H1 (cell line): Measurements from ENCODE around the gene USP16. TPM values are rescaled to one million over a fixed set of nuclear protein-coding genes. Genes with fewer than 3 reads are reported as not detected.

Experiments
- CTCF ChIA-PET: fragments of 300-600 bp; sonication (Branson Sonifier 250); formaldehyde crosslinking; loops from one replicate; lab custom pipeline; 2021; ENCODE audit not compliant: partially characterized antibody; lab: Charles Lee
- POLR2A ChIA-PET: fragments of 300-600 bp; sonication (Branson Sonifier 250); formaldehyde crosslinking; loops from one replicate; lab custom pipeline; 2021; ENCODE audit warnings: inconsistent platforms; ENCODE audit not compliant: partially characterized antibody; lab: Charles Lee
- DNase-seq, 2 experiments: peaks; one replicate each; pipeline versions ENCODE4 v3.0.0 to v3.0.0-alpha.2; 2010 to 2022; ENCODE audit warnings: low spot score in 2 of 2, low read depth in 1 of 2, mixed read lengths in 1 of 2
- FAIRE-seq: peaks from 2 replicates; lab custom pipeline; 2011; peaks lifted over from hg19 to GRCh38; lab: Jason Lieb, UNC
- H2AFZ ChIP-seq: 2 replicates; pipeline ENCODE4 v1.8.1; 2012; ENCODE audit warnings: low read length, inconsistent platforms
- H2AK5ac ChIP-seq: 2 replicates; pipeline ENCODE4 v1.6.1; 2013; ENCODE audit warnings: low read depth, low read length
- H2BK120ac ChIP-seq: replicated peaks from 2 replicates; pipeline ENCODE3; 2013; ENCODE audit warnings: low read depth, low read length, inconsistent platforms
- H2BK12ac ChIP-seq: 2 replicates; pipeline ENCODE4 v1.6.1; 2013; ENCODE audit warnings: low read depth, low read length
- H2BK15ac ChIP-seq: 2 replicates; pipeline ENCODE4 v1.6.1; 2013; ENCODE audit warnings: low read length
- H2BK20ac ChIP-seq: 2 replicates; pipeline ENCODE4 v1.6.1; 2013; ENCODE audit warnings: low read length
- H2BK5ac ChIP-seq: 2 replicates; pipeline ENCODE4 v1.6.1; 2013; ENCODE audit warnings: low read depth, low read length
- H3K14ac ChIP-seq: 2 replicates; pipeline ENCODE4 v1.6.1; 2013; ENCODE audit warnings: inconsistent platforms; ENCODE audit not compliant: insufficient read length
- H3K18ac ChIP-seq: 2 replicates; pipeline ENCODE4 v1.6.1; 2013; ENCODE audit warnings: low read length; ENCODE audit errors: extremely low read depth
- H3K23ac ChIP-seq: 2 replicates; pipeline ENCODE4 v1.6.1; 2013; ENCODE audit warnings: inconsistent platforms; ENCODE audit not compliant: insufficient read length
- H3K23me2 ChIP-seq: 2 replicates; pipeline ENCODE4 v1.6.1; 2013; ENCODE audit warnings: low read depth, low read length
- H3K27ac ChIP-seq: 2 replicates; pipeline ENCODE4 v1.6.1; 2011; ENCODE audit warnings: low read depth, low read length, inconsistent platforms
- H3K27me3 ChIP-seq, 4 experiments: replicated peaks in 1 of 4; 1 replicate in 1 of 4; 2 replicates in 3 of 4; pipeline versions ENCODE4 v1.6.1 to v1.8.1; 2011 to 2013; ENCODE audit warnings: low read length in 3 of 4, mild to moderate bottlenecking in 3 of 4, inconsistent platforms in 2 of 4, mixed read lengths in 2 of 4, moderate library complexity in 1 of 4; ENCODE audit not compliant: control insufficient read depth in 3 of 4, insufficient read depth in 3 of 4; ENCODE audit errors: extremely low read depth in 1 of 4
- H3K36me3 ChIP-seq, 4 experiments: 2 replicates each; pipeline versions ENCODE4 v1.6.1 to v1.8.1; 2011 to 2013; ENCODE audit warnings: mild to moderate bottlenecking in 4 of 4, low read length in 3 of 4, moderate library complexity in 2 of 4, control low read depth in 1 of 4, inconsistent platforms in 1 of 4; ENCODE audit not compliant: insufficient read depth in 4 of 4, control insufficient read depth in 2 of 4
- H3K4ac ChIP-seq: replicated peaks from 2 replicates; pipeline ENCODE3; 2013; ENCODE audit warnings: low read length, low read depth, mixed read lengths, inconsistent platforms; ENCODE audit not compliant: insufficient read length
- H3K4me1 ChIP-seq, 4 experiments: replicated peaks in 1 of 4; 1 replicate in 1 of 4; 2 replicates in 3 of 4; pipeline versions ENCODE4 v1.6.1 to v1.8.1; 2011 to 2013; ENCODE audit warnings: low read length in 3 of 4, inconsistent platforms in 2 of 4, mixed read lengths in 1 of 4; ENCODE audit not compliant: insufficient read depth in 4 of 4, control insufficient read depth in 3 of 4
- H3K4me2 ChIP-seq, 2 experiments: 2 replicates each; pipeline versions ENCODE4 v1.6.1 to v1.8.1; 2011 to 2013; ENCODE audit warnings: low read depth in 2 of 2, low read length in 2 of 2, control low read depth in 1 of 2, inconsistent platforms in 1 of 2, mild to moderate bottlenecking in 1 of 2; ENCODE audit not compliant: insufficient read depth in 1 of 2
- H3K4me3 ChIP-seq, 4 experiments: fragments of 200-600, 300-600 bp in 1 of 4; sonication (generic), shearing (Covaris generic), sonication (Bioruptor Twin) in 1 of 4; 2 replicates each; pipeline versions ENCODE4 v1.5.1 to v1.8.1; 2011 to 2016; ENCODE audit warnings: low read length in 4 of 4, low read depth in 3 of 4, control low read depth in 2 of 4, inconsistent platforms in 2 of 4, mild to moderate bottlenecking in 2 of 4, mixed read lengths in 1 of 4, moderate library complexity in 1 of 4; ENCODE audit not compliant: insufficient read depth in 2 of 4; ENCODE audit errors: extremely low read depth in 1 of 4
- H3K56ac ChIP-seq: replicated peaks from 2 replicates; pipeline ENCODE3; 2013; ENCODE audit warnings: low read depth, mild to moderate bottlenecking, mixed read lengths, low read length, inconsistent platforms; ENCODE audit not compliant: insufficient read length
- H3K79me1 ChIP-seq: 2 replicates; pipeline ENCODE4 v1.6.1; 2013; ENCODE audit warnings: low read depth, low read length, control low read depth
- H3K79me2 ChIP-seq, 2 experiments: 2 replicates each; pipeline versions ENCODE4 v1.6.1 to v1.8.1; 2012 to 2013; ENCODE audit warnings: low read length in 2 of 2, mild to moderate bottlenecking in 2 of 2, inconsistent platforms in 1 of 2; ENCODE audit not compliant: insufficient read depth in 2 of 2, control insufficient read depth in 1 of 2
- H3K9ac ChIP-seq, 4 experiments: replicated peaks in 1 of 4; 1 replicate in 1 of 4; 2 replicates in 3 of 4; pipeline versions ENCODE4 v1.6.1 to v1.8.1; 2011 to 2013; ENCODE audit warnings: low read depth in 3 of 4, low read length in 3 of 4, control low read depth in 2 of 4, mild to moderate bottlenecking in 2 of 4, moderate library complexity in 2 of 4, inconsistent platforms in 1 of 4; ENCODE audit errors: extremely low read depth in 1 of 4
- H3K9me3 ChIP-seq, 2 experiments: 2 replicates each; pipeline versions ENCODE4 v1.6.1 to v1.8.1; 2012 to 2013; ENCODE audit warnings: mild to moderate bottlenecking in 2 of 2, moderate library complexity in 2 of 2, control low read depth in 1 of 2, inconsistent platforms in 1 of 2, low read depth in 1 of 2, low read length in 1 of 2, mixed read lengths in 1 of 2; ENCODE audit not compliant: insufficient read depth in 2 of 2
- H4K20me1 ChIP-seq, 2 experiments: replicated peaks in 1 of 2; 2 replicates each; pipeline versions ENCODE3 to v1.8.1; 2011 to 2013; ENCODE audit warnings: inconsistent platforms in 2 of 2, low read length in 2 of 2, mild to moderate bottlenecking in 1 of 2; ENCODE audit not compliant: insufficient read depth in 2 of 2, control insufficient read depth in 1 of 2
- H4K5ac ChIP-seq: 2 replicates; pipeline ENCODE4 v1.6.1; 2013; ENCODE audit warnings: low read length, low read depth, mixed read lengths, inconsistent platforms; ENCODE audit not compliant: insufficient read length
- H4K8ac ChIP-seq: 2 replicates; pipeline ENCODE4 v1.8.0; 2013; ENCODE audit warnings: mild to moderate bottlenecking, moderate library complexity, low read length, inconsistent platforms; ENCODE audit not compliant: insufficient read depth; ENCODE audit errors: extremely low read depth
- H4K91ac ChIP-seq: replicated peaks from 2 replicates; pipeline ENCODE3; 2013; ENCODE audit warnings: low read length, mixed read lengths, inconsistent platforms; ENCODE audit not compliant: insufficient read length
- CBX8 ChIP-seq: fragments of 300-800, 300-1000 bp; sonication (generic); IDR thresholded peaks from 2 replicates; pipeline ENCODE4 v1.7.1; 2016; ENCODE audit warnings: low read depth, low read length, borderline replicate concordance
- CEBPB ChIP-seq: IDR thresholded peaks from 2 replicates; pipeline ENCODE4 v1.6.1; 2012; ENCODE audit warnings: low read depth, low read length
- CHD2 ChIP-seq: IDR thresholded peaks from 2 replicates; pipeline ENCODE4 v1.6.1; 2012; ENCODE audit warnings: low read length, improper control_type of control experiment
- CTBP2 ChIP-seq: IDR thresholded peaks from 2 replicates; pipeline ENCODE4 v1.7.0; 2011; ENCODE audit warnings: borderline replicate concordance, mild to moderate bottlenecking, moderate library complexity, mixed read lengths, low read length; ENCODE audit not compliant: insufficient read depth, insufficient read length
- JUND ChIP-seq: IDR thresholded peaks from 2 replicates; pipeline ENCODE4 v1.6.1; 2011; ENCODE audit warnings: mild to moderate bottlenecking, improper control_type of control experiment, low read length
- NANOG ChIP-seq: IDR thresholded peaks from 2 replicates; pipeline ENCODE4 v1.6.1; 2011; ENCODE audit warnings: low read length, low read depth, mild to moderate bottlenecking, inconsistent platforms; ENCODE audit not compliant: insufficient read depth, poor library complexity, severe bottlenecking
- POLR2A ChIP-seq, 2 experiments: IDR thresholded peaks; 1 replicate in 1 of 2; 2 replicates in 1 of 2; pipeline ENCODE4 v1.6.1; 2011; ENCODE audit warnings: low read depth in 2 of 2, low read length in 2 of 2, mild to moderate bottlenecking in 2 of 2; ENCODE audit errors: control extremely low read depth in 1 of 2
- POU5F1 ChIP-seq: IDR thresholded peaks from 2 replicates; pipeline ENCODE4 v1.6.1; 2011; ENCODE audit warnings: low read depth, mild to moderate bottlenecking, low read length, moderate library complexity
- SP2 ChIP-seq: IDR thresholded peaks from 2 replicates; pipeline ENCODE4 v1.6.1; 2012; ENCODE audit warnings: mild to moderate bottlenecking, low read length, inconsistent platforms
- WGBS, 2 experiments: shearing (Covaris generic) in 1 of 2; methylation state at CpG; one replicate each; pipeline versions ENCODE4 v1.1.6 to v1.1.7; 2013 to 2015; ENCODE audit warnings: low lambda C conversion rate in 2 of 2, mixed read lengths in 2 of 2, inconsistent platforms in 1 of 2, low coverage in 1 of 2, missing lambda C conversion rate in 1 of 2; ENCODE audit not compliant: insufficient replicate concordance in 2 of 2, insufficient coverage in 1 of 2, insufficient read length in 1 of 2; ENCODE audit errors: extremely low coverage in 1 of 2, missing lambda C conversion rate in 1 of 2; 5-methylcytosine and 5-hydroxymethylcytosine counted together
- polyA plus RNA-seq, 7 experiments: library from polyadenylated mRNA; depleted of rRNA in 3 of 7; stranded (reverse) in 5 of 7; unstranded in 2 of 7; fragments of >200 nt in 5 of 7; fragments of 200-250 nt in 2 of 7; gene quantifications; 1 replicate in 5 of 7; 2 replicates in 1 of 7; 4 replicates in 1 of 7; pipeline versions ENCODE4 v1.2.1 to v1.2.3, GENCODE V29; 2011 to 2013; ENCODE audit warnings: missing spikeins in 2 of 7, mixed read lengths in 2 of 7
- total RNA-seq: library from RNA; stranded (reverse); fragmentation: NEBNext Ultra II Directional; extraction: Animal tissue kit (Norgen Biotek cat#: 25700); gene quantifications from 2 replicates; pipeline ENCODE4 v1.2.1, GENCODE V29; 2021

USP16 gene
- total and polyA plus RNA-seq, 2 of the 8 experiments (the other 6 are each of a cell fraction or from before 2014, with no cell fraction given): 3.4 to 19.1 TPM

DNA sequence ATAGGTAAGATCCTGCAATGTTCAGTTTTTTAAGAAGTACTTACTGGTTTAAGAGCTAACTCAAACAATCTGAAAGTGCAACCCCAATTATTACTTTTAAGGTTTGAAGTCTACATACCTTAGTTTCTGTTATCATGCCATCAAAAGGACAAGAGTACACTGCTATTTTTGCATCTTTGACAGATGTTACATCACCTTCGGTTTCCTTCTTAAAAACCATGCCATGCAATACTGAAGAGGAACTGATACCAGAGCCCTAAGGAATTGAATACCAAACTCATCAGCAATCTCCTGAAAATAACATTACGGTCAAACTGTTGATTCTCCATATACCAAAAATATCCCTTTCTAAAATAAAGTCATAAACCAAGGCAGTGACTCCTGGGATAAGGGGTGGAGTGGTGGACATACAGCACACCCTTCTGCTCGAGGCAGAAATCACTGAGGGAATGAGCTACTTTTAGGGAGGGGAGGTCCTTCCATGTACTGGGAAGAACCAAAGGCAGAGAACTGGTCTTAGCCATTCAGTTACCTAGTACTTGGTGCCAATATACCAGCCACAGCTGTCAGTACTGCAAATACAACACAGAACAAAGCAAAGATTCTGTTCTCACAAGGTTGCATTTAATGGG, 40.5 kb downstream of the USP16 start:
- Histone ChIP-seq H3K4me3 (no peak overlapping the region), H3K27ac (no peak overlapping the region), H3K27me3 (no peaks in the 10 kb centered on the region), H3K18ac (no peak overlapping the region), H2BK20ac (no peak overlapping the region), H4K5ac (no peak overlapping the region), H2BK120ac (no peak overlapping the region), H2AK5ac (no peak overlapping the region), H2BK5ac (no peak overlapping the region), H2BK12ac (no peak overlapping the region), H4K20me1 (peaks cover 4 to 6% of the 10 kb centered on the region in 2 experiments), H3K4ac (no peak overlapping the region), H4K91ac (no peak overlapping the region), H3K14ac (no peak overlapping the region), H3K36me3 (peaks cover 36 to 100% (median 81%) of the 10 kb centered on the region in 4 experiments), H3K4me1 (no peaks in the 10 kb centered on the region), H3K79me2 (peaks cover 0 to 23% of the 10 kb centered on the region in 2 experiments; a peak in 2 of 4 replicates), H3K23ac (no peak overlapping the region), H3K23me2 (no peaks in the 10 kb centered on the region), H2AFZ (no peak overlapping the region), H3K9me3 (no peaks in the 10 kb centered on the region), H3K56ac (no peak overlapping the region), H2BK15ac (no peak overlapping the region), H4K8ac (no peak overlapping the region), H3K4me2 (no peak overlapping the region), H3K79me1 (no peaks in the 10 kb centered on the region), H3K9ac (no peak overlapping the region)
- FAIRE-seq: no peak
- no peak for DNase-seq
- WGBS, 2 experiments: 97% methylated on average over 3 of the region's 3 CpGs; no CpG with 5 or more reads in 1 of the 2 experiments
- no peak for TF ChIP-seq POLR2A (IDR thresholded peaks at IDR 0.05; ENCODE audit: control extremely low read depth in 1 of 2, low read depth in 2 of 2, low read length in 2 of 2)
- no peak for TF ChIP-seq JUND
- no peak for TF ChIP-seq SP2
- TF ChIP-seq NANOG: no peak
- no peak for TF ChIP-seq CTBP2
- no peak for TF ChIP-seq CEBPB
- no peak for TF ChIP-seq CHD2
- no peak for TF ChIP-seq CBX8
- no peak for TF ChIP-seq POU5F1
- ChIA-PET POLR2A (interaction anchor here (1.4 to 3.9 kb wide), 2 partner anchors 9 to 12 kb away, joined by 5 to 16 read pairs; no protein-coding TSS in a partner anchor), CTCF (no interaction called here)
